Measurements from ENCODE around the gene PLA2G2F.

GRCh38 chr1:20090119-20090518, 49.0 kb upstream of the PLA2G2F start:
- TF ChIP-seq MAFK (IDR thresholded peaks at IDR 0.05; ENCODE audit: partially characterized antibody): no peak
- TF ChIP-seq RCOR1 (IDR thresholded peaks at IDR 0.05; ENCODE audit: low read depth, low read length): no peak
- no peak for TF ChIP-seq E2F6 (IDR thresholded peaks at IDR 0.05; ENCODE audit: borderline replicate concordance, low read depth)
- no peak for TF ChIP-seq SMC3 (IDR thresholded peaks at IDR 0.05)
- TF ChIP-seq CTCF (IDR thresholded peaks at IDR 0.05): no peak
- no peak for TF ChIP-seq MAX (IDR thresholded peaks at IDR 0.05)
- TF ChIP-seq BHLHE40 (IDR thresholded peaks at IDR 0.05; ENCODE audit: low read depth, low read length): no peak
- no peak for TF ChIP-seq POLR2A (IDR thresholded peaks at IDR 0.05; ENCODE audit: low read length)
- TF ChIP-seq USF2 (IDR thresholded peaks at IDR 0.05): no peak
- TF ChIP-seq ESRRA (IDR thresholded peaks at IDR 0.05; ENCODE audit: borderline replicate concordance, low read length): no peak
- TF ChIP-seq, protein P1, sequence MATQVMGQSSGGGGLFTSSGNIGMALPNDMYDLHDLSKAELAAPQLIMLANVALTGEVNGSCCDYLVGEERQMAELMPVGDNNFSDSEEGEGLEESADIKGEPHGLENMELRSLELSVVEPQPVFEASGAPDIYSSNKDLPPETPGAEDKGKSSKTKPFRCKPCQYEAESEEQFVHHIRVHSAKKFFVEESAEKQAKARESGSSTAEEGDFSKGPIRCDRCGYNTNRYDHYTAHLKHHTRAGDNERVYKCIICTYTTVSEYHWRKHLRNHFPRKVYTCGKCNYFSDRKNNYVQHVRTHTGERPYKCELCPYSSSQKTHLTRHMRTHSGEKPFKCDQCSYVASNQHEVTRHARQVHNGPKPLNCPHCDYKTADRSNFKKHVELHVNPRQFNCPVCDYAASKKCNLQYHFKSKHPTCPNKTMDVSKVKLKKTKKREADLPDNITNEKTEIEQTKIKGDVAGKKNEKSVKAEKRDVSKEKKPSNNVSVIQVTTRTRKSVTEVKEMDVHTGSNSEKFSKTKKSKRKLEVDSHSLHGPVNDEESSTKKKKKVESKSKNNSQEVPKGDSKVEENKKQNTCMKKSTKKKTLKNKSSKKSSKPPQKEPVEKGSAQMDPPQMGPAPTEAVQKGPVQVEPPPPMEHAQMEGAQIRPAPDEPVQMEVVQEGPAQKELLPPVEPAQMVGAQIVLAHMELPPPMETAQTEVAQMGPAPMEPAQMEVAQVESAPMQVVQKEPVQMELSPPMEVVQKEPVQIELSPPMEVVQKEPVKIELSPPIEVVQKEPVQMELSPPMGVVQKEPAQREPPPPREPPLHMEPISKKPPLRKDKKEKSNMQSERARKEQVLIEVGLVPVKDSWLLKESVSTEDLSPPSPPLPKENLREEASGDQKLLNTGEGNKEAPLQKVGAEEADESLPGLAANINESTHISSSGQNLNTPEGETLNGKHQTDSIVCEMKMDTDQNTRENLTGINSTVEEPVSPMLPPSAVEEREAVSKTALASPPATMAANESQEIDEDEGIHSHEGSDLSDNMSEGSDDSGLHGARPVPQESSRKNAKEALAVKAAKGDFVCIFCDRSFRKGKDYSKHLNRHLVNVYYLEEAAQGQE (IDR thresholded peaks at IDR 0.05): no peak
- no peak for TF ChIP-seq SREBF2 (IDR thresholded peaks at IDR 0.05)
- no peak for TF ChIP-seq ZFP36 (IDR thresholded peaks at IDR 0.05; ENCODE audit: borderline replicate concordance, partially characterized antibody)
